ENCODE data around the gene KNTC1.
A peak's percentile ranks its signal among the peaks of the same experiment; 100 is the strongest.
"Not testable (repeated sequence)": the region's sequence is repeated elsewhere in the genome, so short reads cannot be mapped to it uniquely, and the experiment has no call there.

KNTC1 gene

DNA sequence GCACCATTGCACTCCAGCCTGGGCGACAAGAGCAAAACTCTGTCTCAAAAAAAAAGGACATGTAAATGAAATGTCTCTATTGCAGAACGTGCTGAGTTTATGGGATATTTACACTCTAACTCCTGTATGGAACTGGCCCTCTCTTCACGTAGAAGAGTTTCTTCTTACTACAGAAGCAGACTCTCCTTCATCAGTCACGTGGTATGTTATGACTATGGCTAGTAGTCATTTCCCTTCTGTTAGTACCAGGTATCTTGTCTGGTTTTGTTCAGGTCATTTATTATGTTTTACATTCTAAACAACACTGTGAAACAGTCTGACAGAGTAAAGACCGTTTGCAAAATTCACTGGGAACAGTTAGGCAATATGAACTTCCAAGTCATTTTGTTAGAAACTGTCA lies 20.3 kb downstream of the KNTC1 start:
- no peak for TF ChIP-seq CTCF (conservative IDR thresholded peaks at IDR 0.05; ENCODE audit: control insufficient read depth, insufficient read depth, low read depth, low read length)
- H3K4me3 ChIP-seq (ENCODE audit: control insufficient read depth, low read depth, low read length): no peak overlapping the region
- DNase-seq (ENCODE audit: low read depth): no peak

GRCh38 chr12:122558745-122559641 lies 31.9 kb downstream of the KNTC1 start:
- TF ChIP-seq CTCF (conservative IDR thresholded peaks at IDR 0.05; ENCODE audit: control insufficient read depth, insufficient read depth, low read depth, low read length): no peak
- H3K4me3 ChIP-seq (ENCODE audit: control insufficient read depth, low read depth, low read length): no peak overlapping the region
- DNase-seq (ENCODE audit: low read depth): no peak

GRCh38 chr12:122560138-122560537 lies 33.1 kb downstream of the KNTC1 start:
- no peak overlapping the region for H3K4me3 ChIP-seq (ENCODE audit: control insufficient read depth, low read depth, low read length)
- no peak for TF ChIP-seq CTCF (conservative IDR thresholded peaks at IDR 0.05; ENCODE audit: control insufficient read depth, insufficient read depth, low read depth, low read length)
- DNase-seq (ENCODE audit: low read depth): no peak

- H3K4me3 ChIP-seq (ENCODE audit: control insufficient read depth, low read depth, low read length): no peak overlapping the region
- no peak for TF ChIP-seq CTCF (conservative IDR thresholded peaks at IDR 0.05; ENCODE audit: control insufficient read depth, insufficient read depth, low read depth, low read length)
- no peak for DNase-seq (ENCODE audit: low read depth)
Measured at GRCh38 chr12:122563361-122563760, 36.3 kb downstream of the KNTC1 start.

GRCh38 chr12:122566816-122567215 lies 39.8 kb downstream of the KNTC1 start:
- not testable (repeated sequence) for DNase-seq (ENCODE audit: low read depth); H3K4me3 ChIP-seq (ENCODE audit: control insufficient read depth, low read depth, low read length)

- no peak overlapping the region for H3K4me3 ChIP-seq (ENCODE audit: control insufficient read depth, low read depth, low read length)
- no peak for DNase-seq (ENCODE audit: low read depth)
- TF ChIP-seq CTCF (conservative IDR thresholded peaks at IDR 0.05; ENCODE audit: control insufficient read depth, insufficient read depth, low read depth, low read length): no peak
Measured at GRCh38 chr12:122569288-122569687, 42.2 kb downstream of the KNTC1 start.

- DNase-seq (ENCODE audit: low read depth): peak; percentile 42
- not testable (repeated sequence) for H3K4me3 ChIP-seq (ENCODE audit: control insufficient read depth, low read depth, low read length)
Measured at GRCh38 chr12:122570006-122570405, 43.0 kb downstream of the KNTC1 start.

DNA sequence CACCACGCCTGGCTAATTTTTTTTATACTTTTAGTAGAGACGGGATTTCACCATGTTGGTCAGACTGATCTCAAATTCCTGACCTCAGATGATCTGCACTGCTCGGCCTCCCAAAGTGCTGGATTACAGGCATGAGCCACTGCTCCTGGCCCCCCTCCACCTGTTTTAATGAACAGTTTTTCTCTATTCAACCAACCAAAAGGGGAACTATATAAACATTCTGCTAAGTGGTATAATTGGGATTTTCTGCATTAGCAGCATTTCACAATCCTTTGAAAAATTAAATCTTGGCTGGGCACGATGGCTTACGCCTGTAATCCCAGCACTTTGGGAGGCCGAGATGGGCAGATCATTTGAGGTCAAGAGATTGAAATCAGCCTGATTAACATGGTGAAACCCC lies 44.8 kb downstream of the KNTC1 start:
- no peak for DNase-seq (ENCODE audit: low read depth)
- no peak for TF ChIP-seq CTCF (conservative IDR thresholded peaks at IDR 0.05; ENCODE audit: control insufficient read depth, insufficient read depth, low read depth, low read length)
- H3K4me3 ChIP-seq (ENCODE audit: control insufficient read depth, low read depth, low read length): no peak overlapping the region

GRCh38 chr12:122583294-122583693 lies 56.2 kb downstream of the KNTC1 start:
- H3K4me3 ChIP-seq (ENCODE audit: control insufficient read depth, low read depth, low read length); DNase-seq (ENCODE audit: low read depth): not testable (repeated sequence)

All from fibroblast of mammary gland (primary cell).